H1 (cell line): ENCODE results near the gene SORL1-AS1.
A peak's percentile ranks its signal among the peaks of the same experiment; 100 is the strongest.

ENCODE experiments used
- CTCF ChIA-PET: fragments of 300-600 bp; sonication (Branson Sonifier 250); formaldehyde crosslinking; loops from one replicate; lab custom pipeline; 2021; ENCODE audit not compliant: partially characterized antibody; lab: Charles Lee
- POLR2A ChIA-PET: fragments of 300-600 bp; sonication (Branson Sonifier 250); formaldehyde crosslinking; loops from one replicate; lab custom pipeline; 2021; ENCODE audit warnings: inconsistent platforms; ENCODE audit not compliant: partially characterized antibody; lab: Charles Lee
- DNase-seq, 2 experiments: peaks; one replicate each; pipeline versions ENCODE4 v3.0.0 to v3.0.0-alpha.2; 2010 to 2022; ENCODE audit warnings: low spot score in 2 of 2, low read depth in 1 of 2, mixed read lengths in 1 of 2
- FAIRE-seq: peaks from 2 replicates; lab custom pipeline; 2011; peaks lifted over from hg19 to GRCh38; lab: Jason Lieb, UNC
- H2AFZ ChIP-seq: 2 replicates; pipeline ENCODE4 v1.8.1; 2012; ENCODE audit warnings: low read length, inconsistent platforms
- H2AK5ac ChIP-seq: 2 replicates; pipeline ENCODE4 v1.6.1; 2013; ENCODE audit warnings: low read depth, low read length
- H2BK120ac ChIP-seq: replicated peaks from 2 replicates; pipeline ENCODE3; 2013; ENCODE audit warnings: low read depth, low read length, inconsistent platforms
- H2BK12ac ChIP-seq: 2 replicates; pipeline ENCODE4 v1.6.1; 2013; ENCODE audit warnings: low read depth, low read length
- H2BK15ac ChIP-seq: 2 replicates; pipeline ENCODE4 v1.6.1; 2013; ENCODE audit warnings: low read length
- H2BK20ac ChIP-seq: 2 replicates; pipeline ENCODE4 v1.6.1; 2013; ENCODE audit warnings: low read length
- H2BK5ac ChIP-seq: 2 replicates; pipeline ENCODE4 v1.6.1; 2013; ENCODE audit warnings: low read depth, low read length
- H3K14ac ChIP-seq: 2 replicates; pipeline ENCODE4 v1.6.1; 2013; ENCODE audit warnings: inconsistent platforms; ENCODE audit not compliant: insufficient read length
- H3K18ac ChIP-seq: 2 replicates; pipeline ENCODE4 v1.6.1; 2013; ENCODE audit warnings: low read length; ENCODE audit errors: extremely low read depth
- H3K23ac ChIP-seq: 2 replicates; pipeline ENCODE4 v1.6.1; 2013; ENCODE audit warnings: inconsistent platforms; ENCODE audit not compliant: insufficient read length
- H3K23me2 ChIP-seq: 2 replicates; pipeline ENCODE4 v1.6.1; 2013; ENCODE audit warnings: low read depth, low read length
- H3K27ac ChIP-seq: 2 replicates; pipeline ENCODE4 v1.6.1; 2011; ENCODE audit warnings: low read depth, low read length, inconsistent platforms
- H3K27me3 ChIP-seq, 4 experiments: replicated peaks in 1 of 4; 1 replicate in 1 of 4; 2 replicates in 3 of 4; pipeline versions ENCODE4 v1.6.1 to v1.8.1; 2011 to 2013; ENCODE audit warnings: low read length in 3 of 4, mild to moderate bottlenecking in 3 of 4, inconsistent platforms in 2 of 4, mixed read lengths in 2 of 4, moderate library complexity in 1 of 4; ENCODE audit not compliant: control insufficient read depth in 3 of 4, insufficient read depth in 3 of 4; ENCODE audit errors: extremely low read depth in 1 of 4
- H3K36me3 ChIP-seq, 4 experiments: 2 replicates each; pipeline versions ENCODE4 v1.6.1 to v1.8.1; 2011 to 2013; ENCODE audit warnings: mild to moderate bottlenecking in 4 of 4, low read length in 3 of 4, moderate library complexity in 2 of 4, control low read depth in 1 of 4, inconsistent platforms in 1 of 4; ENCODE audit not compliant: insufficient read depth in 4 of 4, control insufficient read depth in 2 of 4
- H3K4ac ChIP-seq: replicated peaks from 2 replicates; pipeline ENCODE3; 2013; ENCODE audit warnings: low read length, low read depth, mixed read lengths, inconsistent platforms; ENCODE audit not compliant: insufficient read length
- H3K4me1 ChIP-seq, 4 experiments: replicated peaks in 1 of 4; 1 replicate in 1 of 4; 2 replicates in 3 of 4; pipeline versions ENCODE4 v1.6.1 to v1.8.1; 2011 to 2013; ENCODE audit warnings: low read length in 3 of 4, inconsistent platforms in 2 of 4, mixed read lengths in 1 of 4; ENCODE audit not compliant: insufficient read depth in 4 of 4, control insufficient read depth in 3 of 4
- H3K4me2 ChIP-seq, 2 experiments: 2 replicates each; pipeline versions ENCODE4 v1.6.1 to v1.8.1; 2011 to 2013; ENCODE audit warnings: low read depth in 2 of 2, low read length in 2 of 2, control low read depth in 1 of 2, inconsistent platforms in 1 of 2, mild to moderate bottlenecking in 1 of 2; ENCODE audit not compliant: insufficient read depth in 1 of 2
- H3K4me3 ChIP-seq, 4 experiments: fragments of 200-600, 300-600 bp in 1 of 4; sonication (generic), shearing (Covaris generic), sonication (Bioruptor Twin) in 1 of 4; 2 replicates each; pipeline versions ENCODE4 v1.5.1 to v1.8.1; 2011 to 2016; ENCODE audit warnings: low read length in 4 of 4, low read depth in 3 of 4, control low read depth in 2 of 4, inconsistent platforms in 2 of 4, mild to moderate bottlenecking in 2 of 4, mixed read lengths in 1 of 4, moderate library complexity in 1 of 4; ENCODE audit not compliant: insufficient read depth in 2 of 4; ENCODE audit errors: extremely low read depth in 1 of 4
- H3K56ac ChIP-seq: replicated peaks from 2 replicates; pipeline ENCODE3; 2013; ENCODE audit warnings: low read depth, mild to moderate bottlenecking, mixed read lengths, low read length, inconsistent platforms; ENCODE audit not compliant: insufficient read length
- H3K79me1 ChIP-seq: 2 replicates; pipeline ENCODE4 v1.6.1; 2013; ENCODE audit warnings: low read depth, low read length, control low read depth
- H3K79me2 ChIP-seq, 2 experiments: 2 replicates each; pipeline versions ENCODE4 v1.6.1 to v1.8.1; 2012 to 2013; ENCODE audit warnings: low read length in 2 of 2, mild to moderate bottlenecking in 2 of 2, inconsistent platforms in 1 of 2; ENCODE audit not compliant: insufficient read depth in 2 of 2, control insufficient read depth in 1 of 2
- H3K9ac ChIP-seq, 4 experiments: replicated peaks in 1 of 4; 1 replicate in 1 of 4; 2 replicates in 3 of 4; pipeline versions ENCODE4 v1.6.1 to v1.8.1; 2011 to 2013; ENCODE audit warnings: low read depth in 3 of 4, low read length in 3 of 4, control low read depth in 2 of 4, mild to moderate bottlenecking in 2 of 4, moderate library complexity in 2 of 4, inconsistent platforms in 1 of 4; ENCODE audit errors: extremely low read depth in 1 of 4
- H3K9me3 ChIP-seq, 2 experiments: 2 replicates each; pipeline versions ENCODE4 v1.6.1 to v1.8.1; 2012 to 2013; ENCODE audit warnings: mild to moderate bottlenecking in 2 of 2, moderate library complexity in 2 of 2, control low read depth in 1 of 2, inconsistent platforms in 1 of 2, low read depth in 1 of 2, low read length in 1 of 2, mixed read lengths in 1 of 2; ENCODE audit not compliant: insufficient read depth in 2 of 2
- H4K20me1 ChIP-seq, 2 experiments: replicated peaks in 1 of 2; 2 replicates each; pipeline versions ENCODE3 to v1.8.1; 2011 to 2013; ENCODE audit warnings: inconsistent platforms in 2 of 2, low read length in 2 of 2, mild to moderate bottlenecking in 1 of 2; ENCODE audit not compliant: insufficient read depth in 2 of 2, control insufficient read depth in 1 of 2
- H4K5ac ChIP-seq: 2 replicates; pipeline ENCODE4 v1.6.1; 2013; ENCODE audit warnings: low read length, low read depth, mixed read lengths, inconsistent platforms; ENCODE audit not compliant: insufficient read length
- H4K8ac ChIP-seq: 2 replicates; pipeline ENCODE4 v1.8.0; 2013; ENCODE audit warnings: mild to moderate bottlenecking, moderate library complexity, low read length, inconsistent platforms; ENCODE audit not compliant: insufficient read depth; ENCODE audit errors: extremely low read depth
- H4K91ac ChIP-seq: replicated peaks from 2 replicates; pipeline ENCODE3; 2013; ENCODE audit warnings: low read length, mixed read lengths, inconsistent platforms; ENCODE audit not compliant: insufficient read length
- FOSL1 ChIP-seq: IDR thresholded peaks from 2 replicates; pipeline ENCODE4 v1.6.1; 2011; ENCODE audit warnings: mild to moderate bottlenecking, low read depth, low read length, moderate library complexity; ENCODE audit not compliant: insufficient read depth
- WGBS, 2 experiments: shearing (Covaris generic) in 1 of 2; methylation state at CpG; one replicate each; pipeline versions ENCODE4 v1.1.6 to v1.1.7; 2013 to 2015; ENCODE audit warnings: low lambda C conversion rate in 2 of 2, mixed read lengths in 2 of 2, inconsistent platforms in 1 of 2, low coverage in 1 of 2, missing lambda C conversion rate in 1 of 2; ENCODE audit not compliant: insufficient replicate concordance in 2 of 2, insufficient coverage in 1 of 2, insufficient read length in 1 of 2; ENCODE audit errors: extremely low coverage in 1 of 2, missing lambda C conversion rate in 1 of 2; 5-methylcytosine and 5-hydroxymethylcytosine counted together

SORL1-AS1 gene

GRCh38 chr11:121478226-121478894, 25.6 kb upstream of the SORL1-AS1 start:
- H3K36me3 ChIP-seq: peaks cover 0 to 8% (median 4%) of the 10 kb centered on the region in 4 experiments; a peak in 3 of 8 replicates
- H3K56ac ChIP-seq: peak overlapping the region; percentile 89
- H3K4me1 ChIP-seq: peaks cover 16 to 34% (median 28%) of the 10 kb centered on the region in 4 experiments
- H3K14ac ChIP-seq: peak overlapping the region; percentile 91
- no peak overlapping the region for H2AFZ ChIP-seq
- ChIA-PET POLR2A (no interaction called here), CTCF (interaction anchor here (0.6 to 1.7 kb wide), 4 partner anchors 11 to 419 kb away, joined by 3 to 4 read pairs (median 4); no protein-coding TSS in a partner anchor)
- H3K27ac ChIP-seq: peak overlapping the region; percentile 86
- no peak overlapping the region for H4K8ac ChIP-seq
- peak overlapping the region in 2 of 4 experiments; percentile 16 to 57; a peak in 3 of 7 replicates for H3K9ac ChIP-seq
- H2BK12ac ChIP-seq: peak overlapping the region; percentile 100
- peak overlapping the region; percentile 58 to 69 for H3K4me2 ChIP-seq
- FAIRE-seq (no peak), DNase-seq (no peak)
- TF ChIP-seq FOSL1: no peak
- H4K5ac ChIP-seq: peak overlapping the region; percentile 84
- H4K20me1 ChIP-seq: peaks cover 0 to 4% of the 10 kb centered on the region in 2 experiments
- H3K4ac ChIP-seq: peak overlapping the region; percentile 99
- peak overlapping the region; percentile 100 for H4K91ac ChIP-seq
- no peaks in the 10 kb centered on the region for H3K27me3 ChIP-seq
- H3K4me3 ChIP-seq: 0 out of 8 replicates have a peak overlapping the region, but pooled peaks of 1 of the 4 experiments have one; percentile 43
- H2AK5ac ChIP-seq: peak overlapping the region; percentile 100
- no peaks in the 10 kb centered on the region for H3K9me3 ChIP-seq
- H3K23ac ChIP-seq: peak overlapping the region; percentile 98
- peak overlapping the region; percentile 99 for H2BK120ac ChIP-seq
- peak overlapping the region; percentile 99 for H3K18ac ChIP-seq
- H2BK20ac ChIP-seq: peak overlapping the region; percentile 100
- H2BK5ac ChIP-seq: peak overlapping the region; percentile 100
- H3K79me2 ChIP-seq: peaks cover 0 to 35% of the 10 kb centered on the region in 2 experiments; a peak in 2 of 4 replicates
- 86% methylated on average over 18 of the region's 18 CpGs; no CpG with 5 or more reads in 1 of the 2 experiments for WGBS, 2 experiments
- peak overlapping the region; percentile 100 for H2BK15ac ChIP-seq
- H3K79me1 ChIP-seq: peaks cover 15% of the 10 kb centered on the region
- peaks cover 7% of the 10 kb centered on the region for H3K23me2 ChIP-seq
